ENCODE results near the gene DDIT3. TPM values are rescaled to one million over a fixed set of nuclear protein-coding genes. Genes with fewer than 3 reads are reported as not detected.
A peak's percentile ranks its signal among the peaks of the same experiment; 100 is the strongest.

DDIT3 gene
- total and polyA plus RNA-seq, 2 experiments from 2014 or later = 33.8 to 44.2 TPM

DNA sequence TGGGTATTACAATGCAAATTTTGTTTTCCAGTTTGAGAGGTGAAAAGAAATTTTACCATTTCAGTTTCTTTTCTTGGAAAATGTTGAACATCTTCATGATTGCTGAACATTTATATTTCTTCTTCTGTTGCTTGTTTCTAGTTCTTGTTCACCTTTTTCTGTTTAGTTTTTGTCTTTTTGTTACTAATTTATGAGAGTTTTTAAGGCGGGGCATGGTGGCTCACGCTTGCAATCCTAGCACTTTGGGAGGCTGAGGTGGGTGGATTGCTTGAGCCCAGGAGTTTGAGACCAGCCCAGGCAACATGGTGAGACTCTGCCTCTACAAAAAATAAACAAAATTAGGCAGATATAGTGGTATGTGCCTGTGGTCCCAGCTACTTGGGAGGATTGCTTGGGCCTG, 40.2 kb upstream of the DDIT3 start:
- TF ChIP-seq, protein P1, sequence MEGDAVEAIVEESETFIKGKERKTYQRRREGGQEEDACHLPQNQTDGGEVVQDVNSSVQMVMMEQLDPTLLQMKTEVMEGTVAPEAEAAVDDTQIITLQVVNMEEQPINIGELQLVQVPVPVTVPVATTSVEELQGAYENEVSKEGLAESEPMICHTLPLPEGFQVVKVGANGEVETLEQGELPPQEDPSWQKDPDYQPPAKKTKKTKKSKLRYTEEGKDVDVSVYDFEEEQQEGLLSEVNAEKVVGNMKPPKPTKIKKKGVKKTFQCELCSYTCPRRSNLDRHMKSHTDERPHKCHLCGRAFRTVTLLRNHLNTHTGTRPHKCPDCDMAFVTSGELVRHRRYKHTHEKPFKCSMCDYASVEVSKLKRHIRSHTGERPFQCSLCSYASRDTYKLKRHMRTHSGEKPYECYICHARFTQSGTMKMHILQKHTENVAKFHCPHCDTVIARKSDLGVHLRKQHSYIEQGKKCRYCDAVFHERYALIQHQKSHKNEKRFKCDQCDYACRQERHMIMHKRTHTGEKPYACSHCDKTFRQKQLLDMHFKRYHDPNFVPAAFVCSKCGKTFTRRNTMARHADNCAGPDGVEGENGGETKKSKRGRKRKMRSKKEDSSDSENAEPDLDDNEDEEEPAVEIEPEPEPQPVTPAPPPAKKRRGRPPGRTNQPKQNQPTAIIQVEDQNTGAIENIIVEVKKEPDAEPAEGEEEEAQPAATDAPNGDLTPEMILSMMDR (IDR thresholded peaks at IDR 0.05; ENCODE audit: low read depth, low read length) = no peak
- H3K9me3 ChIP-seq (ENCODE audit: low read depth) = no peaks in the 10 kb centered on the region
- no peaks in the 10 kb centered on the region for H3K36me3 ChIP-seq
- no peak overlapping the region for H3K4me3 ChIP-seq
- no peaks in the 10 kb centered on the region for H3K4me1 ChIP-seq (ENCODE audit: low read depth)
- peaks cover 10% of the 10 kb centered on the region for H3K27me3 ChIP-seq
- H3K27ac ChIP-seq = no peak overlapping the region
- DNase-seq (ENCODE audit: low read depth in 1 of 2, low spot score in 1 of 2) = no peak

DNA sequence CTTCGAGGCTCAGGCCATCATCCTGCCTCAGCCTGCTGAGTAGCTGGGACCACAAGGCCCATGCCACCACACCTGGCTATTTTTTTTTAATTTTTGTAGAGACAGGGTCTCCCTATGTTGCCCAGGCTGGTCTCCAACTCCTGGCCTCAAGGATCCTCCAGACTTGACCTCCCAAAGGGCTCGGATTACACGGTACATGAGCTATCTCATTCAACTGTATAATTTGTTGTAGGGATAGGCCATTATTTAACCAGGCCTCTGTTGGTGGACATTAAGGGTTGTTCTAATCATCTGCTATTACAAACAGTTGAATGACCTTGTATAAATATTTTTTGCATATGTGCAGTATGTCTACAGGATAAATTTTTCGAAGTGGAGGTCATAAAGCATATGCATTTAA, 38.5 kb upstream of the DDIT3 start:
- no peak for DNase-seq (ENCODE audit: low read depth in 1 of 2, low spot score in 1 of 2)

DNA sequence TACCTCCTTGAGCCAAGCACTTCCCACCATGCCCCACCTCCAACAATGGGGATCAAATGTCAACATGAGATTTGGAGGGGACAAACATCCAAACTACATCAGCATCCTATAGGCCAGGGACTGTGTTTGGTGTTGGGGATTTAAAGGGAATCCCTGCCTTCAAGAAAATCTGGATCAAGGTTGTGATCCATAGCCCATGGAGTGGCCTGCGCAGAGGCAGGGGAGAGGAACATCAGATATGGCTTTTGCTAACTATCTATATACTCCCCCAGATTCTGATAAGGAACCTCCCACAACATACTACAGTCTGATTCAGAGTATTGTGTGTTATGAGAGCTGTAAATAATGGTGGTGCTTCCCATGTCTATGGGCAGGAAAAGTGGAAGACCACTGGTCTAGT, 34.6 kb upstream of the DDIT3 start:
- H3K9me3 ChIP-seq (ENCODE audit: low read depth) = no peaks in the 10 kb centered on the region
- H3K4me1 ChIP-seq (ENCODE audit: low read depth) = peaks cover 6% of the 10 kb centered on the region
- H3K27me3 ChIP-seq = peaks cover 29% of the 10 kb centered on the region
- H3K36me3 ChIP-seq = no peaks in the 10 kb centered on the region
- TF ChIP-seq, protein P1 (IDR thresholded peaks at IDR 0.05; ENCODE audit: low read depth, low read length) = no peak
- no peak overlapping the region for H3K27ac ChIP-seq
- H3K4me3 ChIP-seq = no peak overlapping the region
- no peak for DNase-seq (ENCODE audit: low read depth in 1 of 2, low spot score in 1 of 2)

More for the DNA sequence above, 38.5 kb upstream of the DDIT3 start:
- Histone ChIP-seq H3K27ac (no peak overlapping the region), H3K4me1 (ENCODE audit: low read depth) (peaks cover 2% of the 10 kb centered on the region), H3K4me3 (no peak overlapping the region), H3K36me3 (no peaks in the 10 kb centered on the region), H3K9me3 (ENCODE audit: low read depth) (no peaks in the 10 kb centered on the region), H3K27me3 (peaks cover 10% of the 10 kb centered on the region)
- TF ChIP-seq, protein P1 (IDR thresholded peaks at IDR 0.05; ENCODE audit: low read depth, low read length) = no peak

DNA sequence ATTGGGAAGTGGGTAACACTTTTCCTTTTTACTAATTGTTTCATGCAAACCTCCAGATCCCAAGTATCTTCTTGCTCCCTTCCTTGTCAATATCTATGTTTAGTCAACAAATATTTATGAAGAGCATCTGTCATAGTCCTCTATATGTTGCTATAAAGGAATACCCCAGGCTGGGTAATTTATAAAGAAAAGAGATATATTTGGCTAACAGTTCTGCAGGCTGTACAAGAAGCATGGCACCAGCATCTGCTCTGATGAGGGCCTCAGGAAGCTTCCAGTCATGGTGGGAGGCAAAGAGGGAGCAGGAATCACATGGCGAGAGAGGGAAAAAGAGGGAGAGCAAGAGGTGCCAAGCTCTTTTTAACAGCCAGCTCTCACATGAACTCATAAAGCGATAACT, 34.1 kb upstream of the DDIT3 start:
- Histone ChIP-seq H3K27me3 (peaks cover 33% of the 10 kb centered on the region), H3K4me1 (ENCODE audit: low read depth) (peaks cover 6% of the 10 kb centered on the region), H3K27ac (no peak overlapping the region), H3K9me3 (ENCODE audit: low read depth) (no peaks in the 10 kb centered on the region), H3K4me3 (no peak overlapping the region), H3K36me3 (no peaks in the 10 kb centered on the region)
- TF ChIP-seq, protein P1 (IDR thresholded peaks at IDR 0.05; ENCODE audit: low read depth, low read length) = no peak
- DNase-seq (ENCODE audit: low read depth in 1 of 2, low spot score in 1 of 2) = no peak

DNA sequence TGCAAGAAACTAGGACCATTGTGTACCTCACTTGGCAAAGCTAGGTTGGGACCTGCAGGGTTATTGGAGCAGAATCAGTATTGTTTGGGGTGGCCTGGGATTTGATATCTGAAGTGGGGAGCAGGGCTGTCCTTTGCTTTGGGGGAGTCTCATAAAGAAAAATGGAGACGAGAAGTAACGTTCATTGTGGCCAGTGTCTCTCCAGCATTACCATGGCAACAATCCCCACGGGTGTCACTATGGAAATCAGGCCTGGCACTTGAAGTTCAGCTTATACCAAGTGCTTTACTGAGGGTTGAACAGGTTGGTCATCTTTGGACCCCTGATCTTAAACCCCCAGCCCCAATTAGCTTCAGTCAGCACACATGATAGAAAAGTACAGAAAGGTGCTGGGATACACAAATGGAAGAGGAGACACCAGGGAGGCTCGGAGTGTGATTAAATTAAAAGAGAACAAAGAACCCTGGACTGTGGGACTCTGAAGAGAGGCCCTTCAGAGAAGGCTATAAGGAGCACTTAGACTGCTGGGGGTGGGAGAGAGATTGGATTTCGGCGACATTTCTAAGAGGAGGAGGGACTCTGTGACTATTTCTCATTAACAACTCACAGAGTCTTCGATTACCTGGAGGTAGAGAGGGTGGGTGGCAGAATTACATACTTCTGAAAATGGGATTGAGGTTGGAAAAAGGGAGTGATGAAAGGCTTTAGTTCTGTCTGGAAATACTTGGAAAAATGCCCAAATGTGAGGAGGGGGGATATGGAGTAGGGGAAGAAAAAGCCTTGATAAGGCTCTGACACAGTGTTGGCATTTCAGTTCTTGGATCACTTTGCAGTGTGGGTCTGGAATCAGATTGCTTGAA, 33.3 kb upstream of the DDIT3 start:
- Histone ChIP-seq H3K4me1 (ENCODE audit: low read depth) (peaks cover 6% of the 10 kb centered on the region), H3K36me3 (no peaks in the 10 kb centered on the region), H3K27ac (no peak overlapping the region), H3K4me3 (no peak overlapping the region), H3K27me3 (peaks cover 42% of the 10 kb centered on the region), H3K9me3 (ENCODE audit: low read depth) (no peaks in the 10 kb centered on the region)
- TF ChIP-seq, protein P1 (IDR thresholded peaks at IDR 0.05; ENCODE audit: low read depth, low read length) = no peak
- DNase-seq (ENCODE audit: low read depth in 1 of 2, low spot score in 1 of 2) = peak in 1 of 2 donors; percentile 6

Measured in cardiac muscle cell (in vitro differentiated cells and primary cell).